ENCODE data around the gene ITIH5. TPM values are rescaled to one million over a fixed set of nuclear protein-coding genes. Genes with fewer than 3 reads are reported as not detected.

Gene ITIH5
- total and polyA plus RNA-seq, 9 donors, result 4.8 to 32.2 (median 15.1) TPM

- Histone ChIP-seq H3K27ac (no peak overlapping the region), H3K4me1 (ENCODE audit: insufficient read depth) (no peaks in the 10 kb centered on the region), H3K9me3 (no peaks in the 10 kb centered on the region), H3K4me3 (no peak overlapping the region), H3K36me3 (no peaks in the 10 kb centered on the region), H3K27me3 (no peaks in the 10 kb centered on the region)
- intact Hi-C loops (cut with DNase I), result no loop called here
- TF ChIP-seq EP300 (IDR thresholded peaks at IDR 0.05) (no peak), CTCF (IDR thresholded peaks at IDR 0.05) (no peak), POLR2A (IDR thresholded peaks at IDR 0.05) (no peak)
- 74 to 82% (median 79%) methylated on average over 1 of the region's 1 CpG for WGBS, 3 donors
- DNase-seq, result no peak
These were observed 12.5 kb upstream of the ITIH5 start for GRCh38 chr10:7679256-7679655.

GRCh38 chr10:7672341-7673134 lies 5.8 kb upstream of the ITIH5 start:
- intact Hi-C loops (cut with DNase I), result no loop called here
- no peaks in the 10 kb centered on the region for H3K36me3 ChIP-seq
- no peaks in the 10 kb centered on the region for H3K27me3 ChIP-seq
- H3K4me1 ChIP-seq (ENCODE audit: insufficient read depth), result peaks cover 3% of the 10 kb centered on the region
- no peak overlapping the region for H3K4me3 ChIP-seq
- 64 to 83% (median 71%) methylated on average over 23 of the region's 23 CpGs for WGBS, 3 donors
- DNase-seq, result no peak
- H3K27ac ChIP-seq, result no peak overlapping the region
- no peak for TF ChIP-seq POLR2A (IDR thresholded peaks at IDR 0.05)
- no peak for TF ChIP-seq CTCF (IDR thresholded peaks at IDR 0.05)
- no peaks in the 10 kb centered on the region for H3K9me3 ChIP-seq

GRCh38 chr10:7670157-7670556 lies 3.4 kb upstream of the ITIH5 start:
- WGBS, 3 donors, result 67 to 71% (median 70%) methylated on average over 3 of the region's 3 CpGs
- Histone ChIP-seq H3K27ac (no peak overlapping the region), H3K4me1 (ENCODE audit: insufficient read depth) (peaks cover 8% of the 10 kb centered on the region), H3K4me3 (no peak overlapping the region), H3K36me3 (no peaks in the 10 kb centered on the region), H3K27me3 (no peaks in the 10 kb centered on the region), H3K9me3 (no peaks in the 10 kb centered on the region)
- TF ChIP-seq EP300 (IDR thresholded peaks at IDR 0.05), result no peak
- no peak for TF ChIP-seq CTCF (IDR thresholded peaks at IDR 0.05)
- TF ChIP-seq POLR2A (IDR thresholded peaks at IDR 0.05), result no peak
- intact Hi-C loops (cut with DNase I), result no loop called here
- DNase-seq, result no peak

GRCh38 chr10:7667262-7668141 lies 736 bp upstream of the ITIH5 start:
- no peak overlapping the region for H3K27ac ChIP-seq

More at GRCh38 chr10:7667262-7668141, 736 bp upstream of the ITIH5 start:
- H3K4me3 ChIP-seq, result peak overlapping the region; percentile 40
- no peaks in the 10 kb centered on the region for H3K9me3 ChIP-seq
- no peaks in the 10 kb centered on the region for H3K36me3 ChIP-seq
- H3K27me3 ChIP-seq, result no peaks in the 10 kb centered on the region
- TF ChIP-seq POLR2A (IDR thresholded peaks at IDR 0.05) (no peak), EP300 (IDR thresholded peaks at IDR 0.05) (no peak), CTCF (IDR thresholded peaks at IDR 0.05) (no peak)
- WGBS, 3 donors, result 1 to 5% (median 2%) methylated on average over 17 to 43 of the region's 44 CpGs
- peak in 4 of 5 donors; percentile 17 to 63 (median 42) for DNase-seq
- H3K4me1 ChIP-seq (ENCODE audit: insufficient read depth), result peaks cover 8% of the 10 kb centered on the region
- intact Hi-C loops (cut with DNase I), result no loop called here
